SK-MEL-5 (cell line): Measurements from ENCODE around the gene ARL15. TPM values are rescaled to one million over a fixed set of nuclear protein-coding genes. Genes with fewer than 3 reads are reported as not detected.

Source experiments
- DNase-seq: peaks from one replicate; pipeline ENCODE4 v3.0.0-alpha.2; 2016; ENCODE audit warnings: low read depth, low spot score
- in situ Hi-C: cut with HindIII; loops from 2 replicates; pipeline ENCODE4 v1.10.0; 2016; ENCODE audit warnings: low sequenced_read_pairs, high pct_unique_total_duplicates, low pct_unique_long_range_greater_than_20kb
- total RNA-seq: library from RNA; depleted of rRNA; stranded (reverse); fragments of >200 nt; shearing (Covaris generic); gene quantifications from 2 replicates; pipeline ENCODE4 v1.2.3, GENCODE V29; 2014

Gene ARL15
- total RNA-seq, 1 experiment from 2014 or later, result 14.9 TPM

GRCh38 chr5:54103871-54104270 is 206.5 kb downstream of the ARL15 start:
- in situ Hi-C loops, result no loop called here
- DNase-seq, result no peak

GRCh38 chr5:54098267-54098666 is 212.1 kb downstream of the ARL15 start:
- DNase-seq, result no peak
- in situ Hi-C loops, result no loop called here

GRCh38 chr5:54095969-54096368 is 214.4 kb downstream of the ARL15 start:
- no peak for DNase-seq
- in situ Hi-C loops, result no loop called here

GRCh38 chr5:54094706-54095105 is 215.7 kb downstream of the ARL15 start:
- in situ Hi-C loops, result no loop called here
- peak; percentile 44 for DNase-seq

- in situ Hi-C loops, result no loop called here
These were observed 216.5 kb downstream of the ARL15 start for GRCh38 chr5:54093861-54094260.

GRCh38 chr5:54093081-54093492 is 217.3 kb downstream of the ARL15 start:
- in situ Hi-C loops, result no loop called here
- peak; percentile 90 for DNase-seq

More at GRCh38 chr5:54093861-54094260, 216.5 kb downstream of the ARL15 start:
- DNase-seq, result peak; percentile 17

- in situ Hi-C loops, result no loop called here
- DNase-seq, result no peak
These were observed 218.9 kb downstream of the ARL15 start for GRCh38 chr5:54091307-54092130.

GRCh38 chr5:54090495-54091120 is 219.8 kb downstream of the ARL15 start:
- DNase-seq, result peak; percentile 81
- in situ Hi-C loops, result no loop called here

GRCh38 chr5:54088081-54088480 is 222.3 kb downstream of the ARL15 start:
- in situ Hi-C loops, result no loop called here
- DNase-seq, result no peak

GRCh38 chr5:54087436-54087835 is 222.9 kb downstream of the ARL15 start:
- in situ Hi-C loops, result no loop called here
- DNase-seq, result no peak

GRCh38 chr5:54086191-54086590 is 224.2 kb downstream of the ARL15 start:
- in situ Hi-C loops, result no loop called here
- no peak for DNase-seq

- in situ Hi-C loops, result no loop called here
These were observed 225.7 kb downstream of the ARL15 start for GRCh38 chr5:54084696-54085095.

GRCh38 chr5:54083851-54084250 is 226.5 kb downstream of the ARL15 start:
- in situ Hi-C loops, result no loop called here
- no peak for DNase-seq

More at GRCh38 chr5:54084696-54085095, 225.7 kb downstream of the ARL15 start:
- DNase-seq, result no peak

GRCh38 chr5:54083245-54083644 is 227.1 kb downstream of the ARL15 start:
- no peak for DNase-seq
- in situ Hi-C loops, result no loop called here

GRCh38 chr5:54081415-54081814 is 229.0 kb downstream of the ARL15 start:
- no peak for DNase-seq
- in situ Hi-C loops, result no loop called here

- no peak for DNase-seq
- in situ Hi-C loops, result no loop called here
These were observed 229.5 kb downstream of the ARL15 start for GRCh38 chr5:54080831-54081230.

GRCh38 chr5:54073735-54074134 is 236.6 kb downstream of the ARL15 start:
- in situ Hi-C loops, result no loop called here
- no peak for DNase-seq

- in situ Hi-C loops, result no loop called here
- no peak for DNase-seq
These were observed 237.2 kb downstream of the ARL15 start for GRCh38 chr5:54073131-54073530.

GRCh38 chr5:54066433-54066832 is 243.9 kb downstream of the ARL15 start:
- no peak for DNase-seq
- in situ Hi-C loops, result no loop called here
